Caco-2 (cell line): Measurements from ENCODE around the gene PLEKHG2. TPM values are rescaled to one million over a fixed set of nuclear protein-coding genes. Genes with fewer than 3 reads are reported as not detected.

Experiments
- BruUV-seq: library from RNA; stranded (reverse); fragments of 400-500 nt; replicated peaks from 2 replicates; lab custom pipeline; 2021; lab: Mats Ljungman, UMichigan
- CTCF ChIA-PET: fragments of 300-600 bp; sonication (Branson Sonifier 250); formaldehyde crosslinking; loops from one replicate; lab custom pipeline; 2022; ENCODE audit warnings: antibody characterized with exemption; lab: Charles Lee
- POLR2A ChIA-PET: fragments of 300-600 bp; sonication (Branson Sonifier 250); formaldehyde crosslinking; loops from one replicate; lab custom pipeline; 2022; ENCODE audit warnings: antibody characterized with exemption; lab: Charles Lee
- DNase-seq, 2 experiments: peaks; one replicate each; pipeline versions ENCODE4 v3.0.0 to v3.0.0-alpha.2; 2020 to 2022
- H3K27me3 ChIP-seq: replicated peaks from 2 replicates; pipeline ENCODE4 v1.6.0; 2011; ENCODE audit warnings: low read length; ENCODE audit not compliant: control insufficient read depth, insufficient read depth
- H3K36me3 ChIP-seq: 2 replicates; pipeline ENCODE4 v1.5.1; 2011; ENCODE audit warnings: low read length; ENCODE audit not compliant: control insufficient read depth, insufficient read depth
- H3K4me1 ChIP-seq: fragments of 250-450 bp; sonication (Bioruptor Pico); 2 replicates; pipeline ENCODE4 v1.5.1; 2020; ENCODE audit warnings: mild to moderate bottlenecking
- H3K4me3 ChIP-seq: 2 replicates; pipeline ENCODE4 v1.5.1; 2011; ENCODE audit warnings: low read depth, mild to moderate bottlenecking, control low read depth, low read length
- H3K9me3 ChIP-seq: fragments of 250-450 bp; sonication (Bioruptor Pico); 2 replicates; pipeline ENCODE4 v1.5.1; 2020; ENCODE audit warnings: mild to moderate bottlenecking, moderate library complexity
- H3K27ac Mint-ChIP-seq: one replicate; pipeline ENCODE4 v1.8.0; 2022; ENCODE audit warnings: mixed read lengths; ENCODE audit not compliant: unreplicated experiment
- H3K27me3 Mint-ChIP-seq: one replicate; pipeline ENCODE4 v1.8.0; 2022; ENCODE audit warnings: mixed read lengths; ENCODE audit not compliant: insufficient read depth, unreplicated experiment
- H3K36me3 Mint-ChIP-seq: one replicate; pipeline ENCODE4 v1.8.0; 2022; ENCODE audit warnings: mild to moderate bottlenecking, mixed read lengths; ENCODE audit not compliant: insufficient read depth, unreplicated experiment
- H3K4me1 Mint-ChIP-seq: one replicate; pipeline ENCODE4 v1.8.0; 2022; ENCODE audit warnings: low read depth, mixed read lengths; ENCODE audit not compliant: unreplicated experiment
- H3K4me3 Mint-ChIP-seq: one replicate; pipeline ENCODE4 v1.8.0; 2022; ENCODE audit warnings: mild to moderate bottlenecking, moderate library complexity, mixed read lengths; ENCODE audit not compliant: unreplicated experiment
- H3K9me3 Mint-ChIP-seq: one replicate; pipeline ENCODE4 v1.8.0; 2022; ENCODE audit warnings: mixed read lengths; ENCODE audit not compliant: unreplicated experiment
- CTCF ChIP-seq, 2 experiments: fragments of 200-600 bp in 1 of 2; IDR thresholded peaks; 1 replicate in 1 of 2; 2 replicates in 1 of 2; pipeline versions ENCODE4 v1.5.1 to v1.8.0; 2011 to 2022; ENCODE audit warnings: antibody characterized with exemption in 1 of 2, control low read depth in 1 of 2, inconsistent platforms in 1 of 2, low read depth in 1 of 2, low read length in 1 of 2, mild to moderate bottlenecking in 1 of 2, moderate library complexity in 1 of 2; ENCODE audit not compliant: insufficient read depth in 1 of 2, severe bottlenecking in 1 of 2, unreplicated experiment in 1 of 2
- intact Hi-C: fragments of 100-400 bp; cut with micrococcal nuclease; formaldehyde crosslinking; loops from one replicate; pipeline ENCODE4 v1.10.0; 2022; ENCODE audit not compliant: unreplicated experiment
- total RNA-seq: library from RNA; stranded (reverse); gene quantifications from 2 replicates; pipeline ENCODE4 v1.2.3, GENCODE V29; 2022

The PLEKHG2 gene
- total RNA-seq, 1 experiment from 2014 or later, result 49.8 TPM

DNA sequence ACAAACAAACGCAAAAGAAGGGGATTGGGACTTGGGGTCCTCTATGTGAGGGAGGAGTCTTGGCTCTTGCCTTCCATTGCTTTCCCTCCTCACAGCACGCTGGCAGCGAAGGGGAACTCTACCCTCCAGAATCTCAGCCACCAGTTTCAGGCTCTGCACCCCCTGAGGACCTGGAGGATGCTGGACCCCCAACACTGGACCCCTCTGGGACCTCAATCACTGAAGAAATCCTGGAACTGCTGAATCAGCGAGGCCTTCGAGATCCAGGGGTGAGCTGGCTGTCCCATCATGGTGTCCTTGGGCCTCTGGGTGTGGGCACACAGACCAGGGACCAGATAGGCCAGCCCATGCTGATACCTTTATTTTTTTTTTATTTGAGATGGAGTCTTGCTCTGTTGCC lies 9.6 kb downstream of the PLEKHG2 start:
- peaks cover 53% of the 10 kb centered on the region for H3K36me3 Mint-ChIP-seq
- H3K27me3 Mint-ChIP-seq, result no peaks in the 10 kb centered on the region
- BruUV-seq, result no TSS peak
- CTCF ChIA-PET, result no interaction called here
- no peak for DNase-seq
- no peaks in the 10 kb centered on the region for H3K4me1 ChIP-seq
- H3K4me3 Mint-ChIP-seq, result no peak overlapping the region
- H3K36me3 ChIP-seq, result peaks cover 7% of the 10 kb centered on the region
- H3K9me3 ChIP-seq, result no peaks in the 10 kb centered on the region
- no peaks in the 10 kb centered on the region for H3K27me3 ChIP-seq
- TF ChIP-seq CTCF (IDR thresholded peaks at IDR 0.05; ENCODE audit: insufficient read depth in 1 of 2, low read depth in 1 of 2, low read length in 1 of 2, severe bottlenecking in 1 of 2, unreplicated experiment in 1 of 2), result no peak
- no peaks in the 10 kb centered on the region for H3K9me3 Mint-ChIP-seq
- no peaks in the 10 kb centered on the region for H3K4me1 Mint-ChIP-seq
- intact Hi-C loops, result no loop called here
- POLR2A ChIA-PET, result interaction anchor here (3.0 kb wide), 1 partner anchor 14 kb away, joined by 9 read pairs; the partner anchor contains the start of gene RPS16
- H3K27ac Mint-ChIP-seq, result no peak overlapping the region
- H3K4me3 ChIP-seq, result no peak overlapping the region

DNA sequence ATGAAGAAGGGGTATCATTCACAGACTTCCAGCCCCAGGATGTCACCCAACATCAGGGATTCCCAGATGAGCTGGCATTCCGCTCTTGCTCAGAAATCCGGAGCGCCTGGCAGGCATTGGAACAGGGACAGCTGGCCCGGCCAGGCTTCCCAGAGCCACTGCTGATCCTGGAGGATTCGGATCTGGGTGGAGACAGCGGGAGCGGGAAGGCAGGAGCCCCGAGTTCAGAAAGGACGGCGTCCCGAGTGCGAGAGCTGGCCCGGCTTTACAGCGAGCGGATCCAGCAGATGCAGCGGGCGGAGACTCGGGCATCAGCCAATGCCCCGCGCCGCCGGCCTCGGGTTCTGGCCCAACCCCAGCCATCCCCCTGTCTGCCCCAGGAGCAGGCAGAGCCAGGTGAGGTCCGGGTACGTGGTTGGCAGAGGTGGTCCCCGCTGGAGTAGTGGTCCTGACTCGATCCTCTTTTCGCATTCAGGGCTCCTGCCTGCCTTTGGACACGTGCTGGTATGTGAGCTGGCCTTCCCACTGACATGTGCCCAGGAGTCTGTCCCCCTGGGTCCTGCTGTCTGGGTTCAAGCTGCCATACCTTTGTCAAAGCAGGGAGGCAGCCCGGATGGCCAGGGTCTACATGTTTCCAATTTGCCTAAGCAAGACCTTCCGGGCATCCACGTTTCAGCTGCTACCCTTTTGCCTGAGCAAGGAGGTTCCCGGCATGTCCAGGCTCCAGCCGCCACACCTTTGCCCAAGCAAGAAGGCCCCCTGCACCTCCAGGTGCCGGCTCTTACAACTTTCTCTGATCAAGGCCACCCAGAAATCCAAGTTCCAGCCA lies 11.0 kb downstream of the PLEKHG2 start:
- Mint-ChIP-seq H3K4me1 (no peaks in the 10 kb centered on the region), H3K36me3 (peaks cover 58% of the 10 kb centered on the region), H3K9me3 (no peaks in the 10 kb centered on the region), H3K27ac (no peak overlapping the region), H3K27me3 (no peaks in the 10 kb centered on the region), H3K4me3 (no peak overlapping the region)
- no peaks in the 10 kb centered on the region for H3K27me3 ChIP-seq
- no peak for DNase-seq
- CTCF ChIA-PET, result no interaction called here
- intact Hi-C loops, result no loop called here
- POLR2A ChIA-PET, result interaction anchor here (0.5 to 3.0 kb wide), 2 partner anchors 12 to 15 kb away, joined by 3 to 9 read pairs; partner anchors contain the start of gene RPS16
- no peaks in the 10 kb centered on the region for H3K9me3 ChIP-seq
- H3K36me3 ChIP-seq, result peaks cover 7% of the 10 kb centered on the region
- H3K4me1 ChIP-seq, result peaks cover 13% of the 10 kb centered on the region
- no peak overlapping the region for H3K4me3 ChIP-seq
- BruUV-seq, result no TSS peak
- TF ChIP-seq CTCF (IDR thresholded peaks at IDR 0.05; ENCODE audit: insufficient read depth in 1 of 2, low read depth in 1 of 2, low read length in 1 of 2, severe bottlenecking in 1 of 2, unreplicated experiment in 1 of 2), result no peak

GRCh38 chr19:39424934-39425333 lies 12.5 kb downstream of the PLEKHG2 start:
- H3K9me3 Mint-ChIP-seq, result no peaks in the 10 kb centered on the region
- Histone ChIP-seq H3K36me3 (peaks cover 5% of the 10 kb centered on the region), H3K4me3 (no peak overlapping the region), H3K9me3 (no peaks in the 10 kb centered on the region), H3K4me1 (peaks cover 22% of the 10 kb centered on the region), H3K27me3 (no peaks in the 10 kb centered on the region)
- ChIA-PET CTCF (interaction anchor here (0.7 kb wide), 1 partner anchor 122 kb away, joined by 6 read pairs; no protein-coding TSS in a partner anchor), POLR2A (interaction anchor here (1.5 kb wide), 1 partner anchor 11 kb away, joined by 11 read pairs; the partner anchor contains the start of gene RPS16)
- BruUV-seq, result no TSS peak
- intact Hi-C loops, result no loop called here
- no peaks in the 10 kb centered on the region for H3K4me1 Mint-ChIP-seq
- no peak overlapping the region for H3K4me3 Mint-ChIP-seq
- H3K27me3 Mint-ChIP-seq, result no peaks in the 10 kb centered on the region
- no peak overlapping the region for H3K27ac Mint-ChIP-seq
- no peak for DNase-seq
- TF ChIP-seq CTCF (IDR thresholded peaks at IDR 0.05; ENCODE audit: insufficient read depth in 1 of 2, low read depth in 1 of 2, low read length in 1 of 2, severe bottlenecking in 1 of 2, unreplicated experiment in 1 of 2), result no peak
- peaks cover 58% of the 10 kb centered on the region for H3K36me3 Mint-ChIP-seq
